HepG2 (cell line): ENCODE data around the gene GRB10. TPM values are rescaled to one million over a fixed set of nuclear protein-coding genes. Genes with fewer than 3 reads are reported as not detected.

Experiments
- ARID2 ChIP-seq: sonication (generic); formaldehyde crosslinking; IDR thresholded peaks from 2 replicates; pipeline ENCODE4 v1.8.1; 2022; ENCODE audit warnings: mild to moderate bottlenecking, missing genetic modification reagents, borderline replicate concordance
- ARID4A ChIP-seq: sonication (generic); formaldehyde crosslinking; IDR thresholded peaks from 2 replicates; pipeline ENCODE4 v1.5.0; 2020; ENCODE audit warnings: mild to moderate bottlenecking, missing genetic modification reagents, borderline replicate concordance
- ARNT2 ChIP-seq: sonication (generic); formaldehyde crosslinking; IDR thresholded peaks from 2 replicates; pipeline ENCODE4 v1.8.0; 2022; ENCODE audit warnings: mild to moderate bottlenecking, low read depth, missing genetic modification reagents, moderate library complexity
- DZIP1 ChIP-seq: sonication (generic); formaldehyde crosslinking; IDR thresholded peaks from 2 replicates; pipeline ENCODE4 v1.5.0; 2020; ENCODE audit warnings: mild to moderate bottlenecking, missing genetic modification reagents
- FOXK2 ChIP-seq: fragments of 450-650 bp; IDR thresholded peaks from 2 replicates; pipeline ENCODE4 v1.6.1; 2016
- HCFC1 ChIP-seq: fragments of 150-350 bp; IDR thresholded peaks from 2 replicates; pipeline ENCODE4 v1.6.1; 2014; ENCODE audit warnings: low read depth, low read length
- NR0B2 ChIP-seq: sonication (generic); formaldehyde crosslinking; IDR thresholded peaks from 2 replicates; pipeline ENCODE4 v1.4.0; 2020; ENCODE audit warnings: mild to moderate bottlenecking, missing genetic modification reagents
- PCBP1 ChIP-seq: fragments of 200-400 bp; formaldehyde crosslinking; IDR thresholded peaks from 2 replicates; pipeline ENCODE4 v1.6.1; 2017; ENCODE audit warnings: mild to moderate bottlenecking, low read depth, low read length, borderline replicate concordance
- ZBTB7B ChIP-seq: sonication (generic); formaldehyde crosslinking; IDR thresholded peaks from 2 replicates; pipeline ENCODE4 v1.4.0; 2020; ENCODE audit warnings: missing genetic modification reagents
- ZMYM3 ChIP-seq: sonication (generic); formaldehyde crosslinking; IDR thresholded peaks from 2 replicates; pipeline ENCODE4 v1.5.1; 2020; ENCODE audit warnings: mild to moderate bottlenecking, missing genetic modification reagents
- ZNF326 ChIP-seq: sonication (generic); formaldehyde crosslinking; IDR thresholded peaks from 2 replicates; pipeline ENCODE4 v1.4.0; 2020; ENCODE audit warnings: missing genetic modification reagents, borderline replicate concordance
- ZNF556 ChIP-seq: sonication (generic); formaldehyde crosslinking; IDR thresholded peaks from 2 replicates; pipeline ENCODE4 v1.4.0; 2020; ENCODE audit warnings: mild to moderate bottlenecking, missing genetic modification reagents, borderline replicate concordance
- ZNF616 ChIP-seq: sonication (generic); formaldehyde crosslinking; IDR thresholded peaks from 2 replicates; pipeline ENCODE4 v1.5.0; 2020; ENCODE audit warnings: low read depth, mild to moderate bottlenecking, missing genetic modification reagents
- ZSCAN12 ChIP-seq: sonication (generic); formaldehyde crosslinking; IDR thresholded peaks from 2 replicates; pipeline ENCODE4 v1.9.0; 2021; ENCODE audit warnings: mild to moderate bottlenecking, missing genetic modification reagents
- ZZZ3 ChIP-seq: sonication (generic); formaldehyde crosslinking; IDR thresholded peaks from 2 replicates; pipeline ENCODE4 v1.4.0; 2020; ENCODE audit warnings: missing genetic modification reagents, mild to moderate bottlenecking, borderline replicate concordance
- polyA plus RNA-seq, 8 experiments: library from polyadenylated mRNA; depleted of rRNA in 3 of 8; stranded (reverse) in 7 of 8; unstranded in 1 of 8; fragments of >200 nt; fragmentation: Illumina TruSeq in 4 of 8; extraction: Trizol in 4 of 8; gene quantifications; 2 replicates each; pipeline versions ENCODE4 v1.2.1 to v1.2.3, GENCODE V29; 2011 to 2016; ENCODE audit warnings: low read depth in 4 of 8, missing spikeins in 1 of 8, mixed read lengths in 1 of 8; ENCODE audit not compliant: insufficient read depth in 1 of 8
- total RNA-seq, 5 experiments: library from RNA; depleted of rRNA; stranded (reverse); fragments of >200 nt; fragmentation: Illumina TruSeq; extraction: Trizol; gene quantifications; 2 replicates each; pipeline ENCODE4 v1.2.3, GENCODE V29; 2016; ENCODE audit warnings: low read depth in 1 of 5
- TF ChIP-seq, protein P1 (sequence below): IDR thresholded peaks from 2 replicates; pipeline ENCODE4 v1.6.1; 2018; ENCODE audit warnings: missing genetic modification reagents, mild to moderate bottlenecking, missing compliant biosample characterization
- TF ChIP-seq, protein P2 (sequence below): sonication (generic); formaldehyde crosslinking; conservative IDR thresholded peaks from 2 replicates; pipeline ENCODE4 v1.4.0; 2020; ENCODE audit warnings: missing genetic modification reagents

Gene GRB10
- total and polyA plus RNA-seq, 2 of the 13 experiments (the other 11 are each of a cell fraction or from before 2014, with no cell fraction given): 4.0 to 6.8 TPM

- peak; percentile 41; the same call in 1 of the 2 replicates for TF ChIP-seq ARID4A (CRISPR knock-in tag)
- TF ChIP-seq ZBTB7B: no peak
- TF ChIP-seq ARID2 (CRISPR knock-in tag): no peak
- no peak for TF ChIP-seq ZNF556 (CRISPR knock-in tag)
- no peak for TF ChIP-seq FOXK2
- TF ChIP-seq, protein P1, sequence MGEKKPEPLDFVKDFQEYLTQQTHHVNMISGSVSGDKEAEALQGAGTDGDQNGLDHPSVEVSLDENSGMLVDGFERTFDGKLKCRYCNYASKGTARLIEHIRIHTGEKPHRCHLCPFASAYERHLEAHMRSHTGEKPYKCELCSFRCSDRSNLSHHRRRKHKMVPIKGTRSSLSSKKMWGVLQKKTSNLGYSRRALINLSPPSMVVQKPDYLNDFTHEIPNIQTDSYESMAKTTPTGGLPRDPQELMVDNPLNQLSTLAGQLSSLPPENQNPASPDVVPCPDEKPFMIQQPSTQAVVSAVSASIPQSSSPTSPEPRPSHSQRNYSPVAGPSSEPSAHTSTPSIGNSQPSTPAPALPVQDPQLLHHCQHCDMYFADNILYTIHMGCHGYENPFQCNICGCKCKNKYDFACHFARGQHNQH: 0 out of 2 replicates have a peak, but pooled peaks have one; percentile 29
- TF ChIP-seq PCBP1: no peak
- no peak for TF ChIP-seq ZZZ3 (CRISPR knock-in tag)
- TF ChIP-seq ZNF616 (CRISPR knock-in tag): no peak
- no peak for TF ChIP-seq ZNF326 (CRISPR knock-in tag)
- no peak for TF ChIP-seq HCFC1
- TF ChIP-seq ZMYM3 (CRISPR knock-in tag): no peak
- no peak for TF ChIP-seq ZSCAN12
- TF ChIP-seq NR0B2: no peak
- no peak for TF ChIP-seq ARNT2
- TF ChIP-seq DZIP1 (CRISPR knock-in tag): no peak
- TF ChIP-seq, protein P2, sequence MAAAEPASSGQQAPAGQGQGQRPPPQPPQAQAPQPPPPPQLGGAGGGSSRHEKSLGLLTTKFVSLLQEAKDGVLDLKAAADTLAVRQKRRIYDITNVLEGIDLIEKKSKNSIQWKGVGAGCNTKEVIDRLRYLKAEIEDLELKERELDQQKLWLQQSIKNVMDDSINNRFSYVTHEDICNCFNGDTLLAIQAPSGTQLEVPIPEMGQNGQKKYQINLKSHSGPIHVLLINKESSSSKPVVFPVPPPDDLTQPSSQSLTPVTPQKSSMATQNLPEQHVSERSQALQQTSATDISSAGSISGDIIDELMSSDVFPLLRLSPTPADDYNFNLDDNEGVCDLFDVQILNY (CRISPR knock-in tag): no peak
Observed at GRCh38 chr7:50614721-50615518, 167.8 kb downstream of the GRB10 start (continued).
